B cell (primary cell): Measurements from ENCODE around the gene GORASP1. TPM values are rescaled to one million over a fixed set of nuclear protein-coding genes. Genes with fewer than 3 reads are reported as not detected.

Experiments
- ATAC-seq: fragments of 200-7000 bp; cut with Tn5 transposase; one replicate; pipeline ENCODE4 v1.10.0; 2021; ENCODE audit warnings: low read depth, mild to moderate bottlenecking, moderate number of reproducible peaks, moderate library complexity
- CTCF ChIA-PET: fragments of 350-600 bp; sonication (Branson Sonifier 250); formaldehyde crosslinking; loops from one replicate; lab custom pipeline; 2021; ENCODE audit warnings: antibody characterized with exemption, inconsistent platforms; lab: Charles Lee
- POLR2A ChIA-PET: fragments of 350-600 bp; sonication (Branson Sonifier 250); formaldehyde crosslinking; loops from one replicate; lab custom pipeline; 2021; ENCODE audit warnings: antibody characterized with exemption; lab: Charles Lee
- DNase-seq: peaks from one replicate; pipeline ENCODE4 v3.0.0; 2013
- H2AFZ ChIP-seq: 2 replicates; pipeline ENCODE4 v1.6.1; 2012; ENCODE audit warnings: mild to moderate bottlenecking, low read depth, low read length; ENCODE audit not compliant: insufficient read depth, poor library complexity, severe bottlenecking
- H3K27ac ChIP-seq, 2 donors: 1 replicate in 1 of 2; 2 replicates in 1 of 2; pipeline ENCODE4 v1.5.1; 2012 to 2013; ENCODE audit warnings: low read length in 2 of 2, mild to moderate bottlenecking in 2 of 2, moderate library complexity in 1 of 2
- H3K27me3 ChIP-seq, 4 experiments: fragments of 200-600 bp in 1 of 4; sonication (generic) in 1 of 4; replicated peaks in 1 of 4; 1 replicate in 2 of 4; 2 replicates in 2 of 4; pipeline versions ENCODE4 v1.6.1 to v1.7.0; 2013 to 2016; ENCODE audit warnings: low read length in 3 of 4, mild to moderate bottlenecking in 2 of 4, mixed read lengths in 1 of 4, moderate library complexity in 1 of 4; ENCODE audit not compliant: insufficient read depth in 4 of 4, control insufficient read depth in 3 of 4; ENCODE audit errors: control extremely low read depth in 1 of 4
- H3K36me3 ChIP-seq, 2 experiments: replicated peaks in 1 of 2; 1 replicate in 1 of 2; 2 replicates in 1 of 2; pipeline versions ENCODE4 v1.6.1 to v1.7.1; 2013; ENCODE audit warnings: low read length in 1 of 2; ENCODE audit not compliant: insufficient read depth in 2 of 2, control insufficient read depth in 1 of 2; ENCODE audit errors: control extremely low read depth in 1 of 2, extremely low read depth in 1 of 2
- H3K4me1 ChIP-seq, 2 donors: fragments of 200-600 bp in 1 of 2; sonication (generic) in 1 of 2; 1 replicate in 1 of 2; 2 replicates in 1 of 2; pipeline versions ENCODE4 v1.5.1 to v1.6.1; 2013 to 2017; ENCODE audit warnings: low read length in 2 of 2; ENCODE audit not compliant: control insufficient read depth in 2 of 2, insufficient read depth in 2 of 2
- H3K4me2 ChIP-seq: replicated peaks from 2 replicates; pipeline ENCODE3; 2012; ENCODE audit warnings: mild to moderate bottlenecking, low read depth, low read length; ENCODE audit not compliant: poor library complexity, severe bottlenecking
- H3K4me3 ChIP-seq, 5 experiments: fragments of 200-600 bp in 1 of 5; sonication (generic) in 1 of 5; 1 replicate in 3 of 5; 2 replicates in 2 of 5; pipeline versions ENCODE4 v1.5.1 to v1.7.0; 2011 to 2016; ENCODE audit warnings: low read length in 4 of 5, mild to moderate bottlenecking in 4 of 5, low read depth in 2 of 5, control low read depth in 1 of 5, moderate library complexity in 1 of 5; ENCODE audit not compliant: insufficient read depth in 1 of 5; ENCODE audit errors: control extremely low read depth in 1 of 5, extremely low read depth in 1 of 5
- H3K79me2 ChIP-seq: fragments of 200-600 bp; sonication (generic); one replicate; pipeline ENCODE4 v1.6.0; 2016; ENCODE audit warnings: low read length; ENCODE audit not compliant: control insufficient read depth, insufficient read depth
- H3K9ac ChIP-seq: fragments of 200-600 bp; sonication (generic); 2 replicates; pipeline ENCODE4 v1.6.1; 2017; ENCODE audit warnings: mild to moderate bottlenecking, low read length, moderate library complexity
- H3K9me3 ChIP-seq, 3 donors: one replicate each; pipeline versions ENCODE4 v1.6.1 to v1.7.1; 2013; ENCODE audit warnings: low read length in 2 of 3; ENCODE audit not compliant: control insufficient read depth in 2 of 3, insufficient read depth in 1 of 3; ENCODE audit errors: control extremely low read depth in 1 of 3
- H4K20me1 ChIP-seq: 2 replicates; pipeline ENCODE4 v1.6.0; 2012; ENCODE audit warnings: mild to moderate bottlenecking, low read length; ENCODE audit not compliant: insufficient read depth, control insufficient read depth, poor library complexity, severe bottlenecking
- H3K27ac Mint-ChIP-seq: one replicate; pipeline ENCODE4 v1.8.0; 2021; ENCODE audit warnings: mixed read lengths
- H3K27me3 Mint-ChIP-seq: one replicate; pipeline ENCODE4 v1.8.0; 2021; ENCODE audit warnings: mixed read lengths
- H3K4me1 Mint-ChIP-seq: one replicate; pipeline ENCODE4 v1.8.0; 2021; ENCODE audit warnings: mixed read lengths
- H3K4me3 Mint-ChIP-seq: one replicate; pipeline ENCODE4 v1.8.0; 2021; ENCODE audit warnings: mixed read lengths
- H3K9me3 Mint-ChIP-seq: one replicate; pipeline ENCODE4 v1.8.0; 2022; ENCODE audit warnings: mixed read lengths; ENCODE audit not compliant: insufficient read depth
- EZH2 ChIP-seq: IDR thresholded peaks from 2 replicates; pipeline ENCODE4 v1.6.1; 2012; ENCODE audit warnings: borderline replicate concordance, low read depth, mild to moderate bottlenecking, moderate library complexity, low read length; ENCODE audit not compliant: insufficient read depth, poor library complexity, severe bottlenecking
- WGBS: methylation state at CpG from one replicate; pipeline ENCODE4 v1.1.5; 2013; ENCODE audit warnings: missing lambda C conversion rate; ENCODE audit not compliant: insufficient coverage; 5-methylcytosine and 5-hydroxymethylcytosine counted together
- intact Hi-C: fragments of 100-400 bp; cut with micrococcal nuclease; formaldehyde crosslinking; loops from one replicate; pipeline ENCODE4 v1.10.0; 2022
- polyA plus RNA-seq: library from polyadenylated mRNA; depleted of rRNA; stranded (reverse); fragments of >200 nt; gene quantifications from 2 replicates; pipeline ENCODE4 v1.2.3, GENCODE V29; 2012
- total RNA-seq, 2 donors: library from RNA; stranded (reverse); fragments of 120-200 nt in 1 of 2; gene quantifications; 1 replicate in 1 of 2; 2 replicates in 1 of 2; pipeline versions ENCODE4 v1.2.3 to v1.2.4, GENCODE V29; 2013 to 2022
- TF ChIP-seq, protein P1 (sequence below): fragments of 200-600 bp; IDR thresholded peaks from one replicate; pipeline ENCODE4 v1.8.0; 2022; ENCODE audit warnings: antibody characterized with exemption, mild to moderate bottlenecking

GORASP1 gene
- total and polyA plus RNA-seq, 2 donors (not counting 1 experiment from before 2014, with no cell fraction given), result 81.7 to 84.0 TPM

- Histone ChIP-seq H3K4me3 (no peak overlapping the region), H3K4me2 (peak overlapping the region; percentile 4), H4K20me1 (peaks cover 43% of the 10 kb centered on the region), H3K9me3 (peaks cover 0 to 4% (median 0%) of the 10 kb centered on the region in 3 donors), H3K27me3 (no peaks in the 10 kb centered on the region), H3K36me3 (peaks cover 12 to 39% of the 10 kb centered on the region in 2 experiments), H3K4me1 (peaks cover 7 to 11% of the 10 kb centered on the region in 2 donors), H3K9ac (no peak overlapping the region), H2AFZ (no peak overlapping the region), H3K79me2 (peaks cover 41% of the 10 kb centered on the region), H3K27ac (peak overlapping the region in 1 of 2 donors; percentile 79)
- Mint-ChIP-seq H3K4me1 (peaks cover 22% of the 10 kb centered on the region), H3K27me3 (no peaks in the 10 kb centered on the region), H3K27ac (peak overlapping the region; percentile 37), H3K9me3 (no peaks in the 10 kb centered on the region), H3K4me3 (no peak overlapping the region)
- ATAC-seq (no peak), DNase-seq (no peak)
- no CpG with 5 or more reads among the region's 1 CpG for WGBS
- ChIA-PET POLR2A (no interaction called here), CTCF (interaction anchor here (0.8 to 2.3 kb wide), 8 partner anchors 8 to 227 kb away, joined by 3 to 12 read pairs (median 4); no protein-coding TSS in a partner anchor)
- intact Hi-C loops, result loop anchor here (1.0 kb wide), 1 partner anchor 33 kb away; no protein-coding TSS in a partner anchor
- no peak for TF ChIP-seq EZH2
- TF ChIP-seq, protein P1, sequence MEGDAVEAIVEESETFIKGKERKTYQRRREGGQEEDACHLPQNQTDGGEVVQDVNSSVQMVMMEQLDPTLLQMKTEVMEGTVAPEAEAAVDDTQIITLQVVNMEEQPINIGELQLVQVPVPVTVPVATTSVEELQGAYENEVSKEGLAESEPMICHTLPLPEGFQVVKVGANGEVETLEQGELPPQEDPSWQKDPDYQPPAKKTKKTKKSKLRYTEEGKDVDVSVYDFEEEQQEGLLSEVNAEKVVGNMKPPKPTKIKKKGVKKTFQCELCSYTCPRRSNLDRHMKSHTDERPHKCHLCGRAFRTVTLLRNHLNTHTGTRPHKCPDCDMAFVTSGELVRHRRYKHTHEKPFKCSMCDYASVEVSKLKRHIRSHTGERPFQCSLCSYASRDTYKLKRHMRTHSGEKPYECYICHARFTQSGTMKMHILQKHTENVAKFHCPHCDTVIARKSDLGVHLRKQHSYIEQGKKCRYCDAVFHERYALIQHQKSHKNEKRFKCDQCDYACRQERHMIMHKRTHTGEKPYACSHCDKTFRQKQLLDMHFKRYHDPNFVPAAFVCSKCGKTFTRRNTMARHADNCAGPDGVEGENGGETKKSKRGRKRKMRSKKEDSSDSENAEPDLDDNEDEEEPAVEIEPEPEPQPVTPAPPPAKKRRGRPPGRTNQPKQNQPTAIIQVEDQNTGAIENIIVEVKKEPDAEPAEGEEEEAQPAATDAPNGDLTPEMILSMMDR, result no peak
Measured at GRCh38 chr3:39064646-39065045, 42.8 kb downstream of the GORASP1 start.

- DNase-seq (no peak), ATAC-seq (no peak)
- peaks cover 16 to 28% of the 10 kb centered on the region in 2 experiments for H3K36me3 ChIP-seq
- ChIA-PET CTCF (no interaction called here), POLR2A (no interaction called here)
- H2AFZ ChIP-seq, result no peak overlapping the region
- intact Hi-C loops, result no loop called here
- H3K9ac ChIP-seq, result no peak overlapping the region
- TF ChIP-seq, protein P1, result no peak
- no peak for TF ChIP-seq EZH2
- H3K9me3 Mint-ChIP-seq, result no peaks in the 10 kb centered on the region
- H3K27ac ChIP-seq, result no peak overlapping the region
- peaks cover 56% of the 10 kb centered on the region for H3K79me2 ChIP-seq
- no peaks in the 10 kb centered on the region for H3K27me3 ChIP-seq
- no peak overlapping the region for H3K4me3 Mint-ChIP-seq
- peaks cover 27% of the 10 kb centered on the region for H3K4me1 Mint-ChIP-seq
- peaks cover 7 to 11% of the 10 kb centered on the region in 2 donors for H3K4me1 ChIP-seq
- H4K20me1 ChIP-seq, result peaks cover 58% of the 10 kb centered on the region
- H3K9me3 ChIP-seq, result peaks cover 0 to 4% (median 0%) of the 10 kb centered on the region in 3 donors
- WGBS, result no CpG with 5 or more reads among the region's 3 CpGs
- no peak overlapping the region for H3K27ac Mint-ChIP-seq
- H3K27me3 Mint-ChIP-seq, result no peaks in the 10 kb centered on the region
- H3K4me3 ChIP-seq, result no peak overlapping the region
- H3K4me2 ChIP-seq, result no peak overlapping the region
Measured at GRCh38 chr3:39063143-39063542, 44.3 kb downstream of the GORASP1 start.
